Measurements from ENCODE around the gene SRBD1. TPM values are rescaled to one million over a fixed set of nuclear protein-coding genes. Genes with fewer than 3 reads are reported as not detected.

The SRBD1 gene
- total and polyA plus RNA-seq, 4 donors = 4.0 to 22.2 (median 10.0) TPM

DNA sequence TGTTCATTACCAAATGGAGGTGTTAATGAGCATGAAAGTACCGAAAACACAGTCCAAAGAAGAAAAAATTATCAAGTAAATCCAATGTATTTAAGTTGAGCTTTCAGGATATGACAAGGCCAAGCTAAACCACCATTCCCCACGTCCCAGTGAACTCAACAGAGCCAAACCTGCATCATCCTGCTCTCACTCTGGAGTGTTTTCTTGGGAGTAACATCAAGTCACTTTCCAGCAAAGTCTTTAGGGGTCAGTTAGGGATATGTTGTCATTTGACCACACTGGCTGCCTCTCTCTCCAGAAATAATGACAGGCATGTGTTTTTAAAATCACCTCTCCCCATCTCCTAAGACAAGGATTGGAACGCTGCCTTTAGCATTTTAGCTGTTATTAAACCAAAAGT, 140.5 kb downstream of the SRBD1 start:
- Histone ChIP-seq H3K4me1 (ENCODE audit: control insufficient read depth in 4 of 4, insufficient read depth in 4 of 4, low read length in 3 of 4) (peaks cover 5 to 22% (median 15%) of the 10 kb centered on the region in 4 donors), H3K9ac (ENCODE audit: low read depth in 1 of 2, low read length in 2 of 2) (no peak overlapping the region), H3K36me3 (ENCODE audit: control insufficient read depth in 4 of 4, insufficient read depth in 3 of 4, low read depth in 1 of 4, low read length in 3 of 4) (no peaks in the 10 kb centered on the region), H3K27me3 (ENCODE audit: control insufficient read depth in 4 of 4, insufficient read depth in 4 of 4, low read length in 3 of 4) (no peaks in the 10 kb centered on the region), H3K27ac (ENCODE audit: low read depth in 1 of 2, low read length in 2 of 2) (no peak overlapping the region), H3K9me3 (ENCODE audit: control insufficient read depth in 4 of 4, low read length in 3 of 4) (no peaks in the 10 kb centered on the region), H3K4me3 (ENCODE audit: low read depth in 1 of 3, low read length in 3 of 3) (no peak overlapping the region)
- TF ChIP-seq NR2F2 (IDR thresholded peaks at IDR 0.05) = no peak
- TF ChIP-seq JUND (IDR thresholded peaks at IDR 0.05) = no peak
- TF ChIP-seq RAD21 (IDR thresholded peaks at IDR 0.05) = no peak
- no peak for TF ChIP-seq HNF4G (IDR thresholded peaks at IDR 0.05)
- TF ChIP-seq, protein P1, sequence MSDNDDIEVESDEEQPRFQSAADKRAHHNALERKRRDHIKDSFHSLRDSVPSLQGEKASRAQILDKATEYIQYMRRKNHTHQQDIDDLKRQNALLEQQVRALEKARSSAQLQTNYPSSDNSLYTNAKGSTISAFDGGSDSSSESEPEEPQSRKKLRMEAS (IDR thresholded peaks at IDR 0.05) = no peak
- TF ChIP-seq, protein P2, sequence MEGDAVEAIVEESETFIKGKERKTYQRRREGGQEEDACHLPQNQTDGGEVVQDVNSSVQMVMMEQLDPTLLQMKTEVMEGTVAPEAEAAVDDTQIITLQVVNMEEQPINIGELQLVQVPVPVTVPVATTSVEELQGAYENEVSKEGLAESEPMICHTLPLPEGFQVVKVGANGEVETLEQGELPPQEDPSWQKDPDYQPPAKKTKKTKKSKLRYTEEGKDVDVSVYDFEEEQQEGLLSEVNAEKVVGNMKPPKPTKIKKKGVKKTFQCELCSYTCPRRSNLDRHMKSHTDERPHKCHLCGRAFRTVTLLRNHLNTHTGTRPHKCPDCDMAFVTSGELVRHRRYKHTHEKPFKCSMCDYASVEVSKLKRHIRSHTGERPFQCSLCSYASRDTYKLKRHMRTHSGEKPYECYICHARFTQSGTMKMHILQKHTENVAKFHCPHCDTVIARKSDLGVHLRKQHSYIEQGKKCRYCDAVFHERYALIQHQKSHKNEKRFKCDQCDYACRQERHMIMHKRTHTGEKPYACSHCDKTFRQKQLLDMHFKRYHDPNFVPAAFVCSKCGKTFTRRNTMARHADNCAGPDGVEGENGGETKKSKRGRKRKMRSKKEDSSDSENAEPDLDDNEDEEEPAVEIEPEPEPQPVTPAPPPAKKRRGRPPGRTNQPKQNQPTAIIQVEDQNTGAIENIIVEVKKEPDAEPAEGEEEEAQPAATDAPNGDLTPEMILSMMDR (IDR thresholded peaks at IDR 0.05; ENCODE audit: low read depth, low read length, missing input control) = no peak
- no peak for TF ChIP-seq GABPA (IDR thresholded peaks at IDR 0.05 in 1 of 2, conservative IDR thresholded peaks at IDR 0.05 in 1 of 2)
- no peak for TF ChIP-seq SP1 (IDR thresholded peaks at IDR 0.05)
- TF ChIP-seq, protein P3, sequence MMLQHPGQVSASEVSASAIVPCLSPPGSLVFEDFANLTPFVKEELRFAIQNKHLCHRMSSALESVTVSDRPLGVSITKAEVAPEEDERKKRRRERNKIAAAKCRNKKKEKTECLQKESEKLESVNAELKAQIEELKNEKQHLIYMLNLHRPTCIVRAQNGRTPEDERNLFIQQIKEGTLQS (IDR thresholded peaks at IDR 0.05) = no peak
- TF ChIP-seq, protein P4, sequence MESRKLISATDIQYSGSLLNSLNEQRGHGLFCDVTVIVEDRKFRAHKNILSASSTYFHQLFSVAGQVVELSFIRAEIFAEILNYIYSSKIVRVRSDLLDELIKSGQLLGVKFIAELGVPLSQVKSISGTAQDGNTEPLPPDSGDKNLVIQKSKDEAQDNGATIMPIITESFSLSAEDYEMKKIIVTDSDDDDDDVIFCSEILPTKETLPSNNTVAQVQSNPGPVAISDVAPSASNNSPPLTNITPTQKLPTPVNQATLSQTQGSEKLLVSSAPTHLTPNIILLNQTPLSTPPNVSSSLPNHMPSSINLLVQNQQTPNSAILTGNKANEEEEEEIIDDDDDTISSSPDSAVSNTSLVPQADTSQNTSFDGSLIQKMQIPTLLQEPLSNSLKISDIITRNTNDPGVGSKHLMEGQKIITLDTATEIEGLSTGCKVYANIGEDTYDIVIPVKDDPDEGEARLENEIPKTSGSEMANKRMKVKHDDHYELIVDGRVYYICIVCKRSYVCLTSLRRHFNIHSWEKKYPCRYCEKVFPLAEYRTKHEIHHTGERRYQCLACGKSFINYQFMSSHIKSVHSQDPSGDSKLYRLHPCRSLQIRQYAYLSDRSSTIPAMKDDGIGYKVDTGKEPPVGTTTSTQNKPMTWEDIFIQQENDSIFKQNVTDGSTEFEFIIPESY (IDR thresholded peaks at IDR 0.05) = no peak
- TF ChIP-seq TAF1 (conservative IDR thresholded peaks at IDR 0.05) = no peak
- WGBS = 97% methylated on average over 3 of the region's 3 CpGs
- DNase-seq (ENCODE audit: low spot score) = no peak

DNA sequence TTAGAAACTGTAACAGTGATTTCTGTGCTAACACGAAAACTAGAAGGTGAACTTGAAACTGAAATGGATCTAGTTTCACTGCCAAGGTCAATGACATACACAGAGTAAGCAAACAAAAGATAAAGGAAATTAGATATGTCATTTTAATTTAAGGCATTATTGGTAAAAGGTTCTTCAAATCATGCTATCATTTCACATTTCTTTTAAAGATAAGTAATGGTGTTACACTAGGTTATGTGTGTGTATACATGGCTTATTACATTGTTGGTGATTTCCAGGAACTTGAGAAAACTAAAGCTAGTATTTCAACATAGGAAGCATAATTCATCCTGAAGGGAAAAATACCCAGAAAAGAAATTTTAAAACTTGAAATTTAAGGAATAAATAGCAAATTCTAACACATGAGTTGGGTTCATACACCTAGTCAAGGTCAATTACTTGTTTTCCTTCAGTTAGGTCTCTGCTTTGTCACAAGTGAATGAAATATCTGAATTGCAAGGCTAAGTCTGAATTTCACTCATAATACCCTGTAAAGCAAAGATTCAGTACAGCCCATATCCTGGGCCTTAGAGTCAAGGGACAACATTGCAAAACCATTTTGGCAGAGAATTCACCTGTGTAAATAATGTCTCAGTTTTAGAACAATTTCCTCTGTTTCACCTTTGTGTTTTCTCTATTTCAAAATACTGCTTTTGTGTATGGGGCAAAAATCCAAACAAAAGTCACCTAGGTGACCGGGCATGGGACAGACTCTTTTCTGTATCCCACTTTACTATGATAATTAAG, 141.6 kb downstream of the SRBD1 start:
- no peaks in the 10 kb centered on the region for H3K9me3 ChIP-seq (ENCODE audit: control insufficient read depth in 4 of 4, low read length in 3 of 4)
- no peak overlapping the region for H3K4me3 ChIP-seq (ENCODE audit: low read depth in 1 of 3, low read length in 3 of 3)
- no peak for DNase-seq (ENCODE audit: low spot score)
- no peaks in the 10 kb centered on the region for H3K36me3 ChIP-seq (ENCODE audit: control insufficient read depth in 4 of 4, insufficient read depth in 3 of 4, low read depth in 1 of 4, low read length in 3 of 4)
- H3K27ac ChIP-seq (ENCODE audit: low read depth in 1 of 2, low read length in 2 of 2) = peak overlapping the region; percentile 58 to 83
- H3K9ac ChIP-seq (ENCODE audit: low read depth in 1 of 2, low read length in 2 of 2) = no peak overlapping the region
- WGBS = 23% methylated on average over 2 of the region's 2 CpGs
- peaks cover 5 to 22% (median 15%) of the 10 kb centered on the region in 4 donors for H3K4me1 ChIP-seq (ENCODE audit: control insufficient read depth in 4 of 4, insufficient read depth in 4 of 4, low read length in 3 of 4)
- no peaks in the 10 kb centered on the region for H3K27me3 ChIP-seq (ENCODE audit: control insufficient read depth in 4 of 4, insufficient read depth in 4 of 4, low read length in 3 of 4)
- peak; percentile 87 for TF ChIP-seq SP1 (IDR thresholded peaks at IDR 0.05)
- TF ChIP-seq, protein P1 (IDR thresholded peaks at IDR 0.05) = peak; percentile 67
- peak; percentile 30 to 79 for TF ChIP-seq JUND (IDR thresholded peaks at IDR 0.05)
- TF ChIP-seq YY1 (IDR thresholded peaks at IDR 0.05) = no peak
- TF ChIP-seq EGR1 (IDR thresholded peaks at IDR 0.05; ENCODE audit: low read depth in 2 of 2) = peak in 1 of 2 donors; percentile 34
- TF ChIP-seq GABPA (IDR thresholded peaks at IDR 0.05 in 1 of 2, conservative IDR thresholded peaks at IDR 0.05 in 1 of 2) = no peak
- TF ChIP-seq HNF4A (conservative IDR thresholded peaks at IDR 0.05) = peak; percentile 84 to 89
- TF ChIP-seq, protein P4 (IDR thresholded peaks at IDR 0.05) = peak; percentile 76
- TF ChIP-seq, protein P2 (IDR thresholded peaks at IDR 0.05; ENCODE audit: low read depth, low read length, missing input control) = no peak
- TF ChIP-seq, protein P5, sequence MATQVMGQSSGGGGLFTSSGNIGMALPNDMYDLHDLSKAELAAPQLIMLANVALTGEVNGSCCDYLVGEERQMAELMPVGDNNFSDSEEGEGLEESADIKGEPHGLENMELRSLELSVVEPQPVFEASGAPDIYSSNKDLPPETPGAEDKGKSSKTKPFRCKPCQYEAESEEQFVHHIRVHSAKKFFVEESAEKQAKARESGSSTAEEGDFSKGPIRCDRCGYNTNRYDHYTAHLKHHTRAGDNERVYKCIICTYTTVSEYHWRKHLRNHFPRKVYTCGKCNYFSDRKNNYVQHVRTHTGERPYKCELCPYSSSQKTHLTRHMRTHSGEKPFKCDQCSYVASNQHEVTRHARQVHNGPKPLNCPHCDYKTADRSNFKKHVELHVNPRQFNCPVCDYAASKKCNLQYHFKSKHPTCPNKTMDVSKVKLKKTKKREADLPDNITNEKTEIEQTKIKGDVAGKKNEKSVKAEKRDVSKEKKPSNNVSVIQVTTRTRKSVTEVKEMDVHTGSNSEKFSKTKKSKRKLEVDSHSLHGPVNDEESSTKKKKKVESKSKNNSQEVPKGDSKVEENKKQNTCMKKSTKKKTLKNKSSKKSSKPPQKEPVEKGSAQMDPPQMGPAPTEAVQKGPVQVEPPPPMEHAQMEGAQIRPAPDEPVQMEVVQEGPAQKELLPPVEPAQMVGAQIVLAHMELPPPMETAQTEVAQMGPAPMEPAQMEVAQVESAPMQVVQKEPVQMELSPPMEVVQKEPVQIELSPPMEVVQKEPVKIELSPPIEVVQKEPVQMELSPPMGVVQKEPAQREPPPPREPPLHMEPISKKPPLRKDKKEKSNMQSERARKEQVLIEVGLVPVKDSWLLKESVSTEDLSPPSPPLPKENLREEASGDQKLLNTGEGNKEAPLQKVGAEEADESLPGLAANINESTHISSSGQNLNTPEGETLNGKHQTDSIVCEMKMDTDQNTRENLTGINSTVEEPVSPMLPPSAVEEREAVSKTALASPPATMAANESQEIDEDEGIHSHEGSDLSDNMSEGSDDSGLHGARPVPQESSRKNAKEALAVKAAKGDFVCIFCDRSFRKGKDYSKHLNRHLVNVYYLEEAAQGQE (IDR thresholded peaks at IDR 0.05) = peak; percentile 52
- TF ChIP-seq, protein P3 (IDR thresholded peaks at IDR 0.05) = no peak
- peak; percentile 38 to 58 for TF ChIP-seq RAD21 (IDR thresholded peaks at IDR 0.05)
- peak; percentile 39 for TF ChIP-seq HNF4G (IDR thresholded peaks at IDR 0.05)
- TF ChIP-seq TAF1 (conservative IDR thresholded peaks at IDR 0.05) = no peak
